ENCODE data around the gene BECN2. TPM values are rescaled to one million over a fixed set of nuclear protein-coding genes. Genes with fewer than 3 reads are reported as not detected.

Gene BECN2
- total RNA-seq, 2 donors from 2014 or later = not detected

DNA sequence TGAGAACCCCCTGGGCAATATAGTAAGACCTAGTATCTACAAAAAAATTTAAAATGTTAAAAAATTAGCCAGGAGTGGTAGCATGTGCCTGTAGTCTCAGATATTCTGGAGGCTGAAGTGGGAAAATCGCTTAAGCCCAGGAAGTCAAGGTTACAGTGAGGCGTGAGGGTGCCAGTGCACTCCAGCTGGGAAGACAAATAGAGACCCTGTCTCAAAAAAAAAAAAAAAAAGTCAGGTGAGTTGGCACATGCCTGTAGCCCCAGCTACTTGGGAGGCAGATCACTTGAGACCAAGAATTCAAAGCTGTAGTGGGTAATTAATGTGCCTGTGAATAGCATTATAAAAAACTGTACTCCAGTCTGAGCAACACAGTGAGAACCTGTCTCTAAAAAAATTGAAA lies 4.6 kb downstream of the BECN2 start:
- H3K27me3 Mint-ChIP-seq (ENCODE audit: insufficient read depth) = no peaks in the 10 kb centered on the region
- no peaks in the 10 kb centered on the region for H3K4me1 Mint-ChIP-seq
- WGBS, 2 experiments (ENCODE audit: insufficient coverage in 1 of 2, insufficient read length in 1 of 2) = 76 to 95% methylated on average over 2 of the region's 2 CpGs

DNA sequence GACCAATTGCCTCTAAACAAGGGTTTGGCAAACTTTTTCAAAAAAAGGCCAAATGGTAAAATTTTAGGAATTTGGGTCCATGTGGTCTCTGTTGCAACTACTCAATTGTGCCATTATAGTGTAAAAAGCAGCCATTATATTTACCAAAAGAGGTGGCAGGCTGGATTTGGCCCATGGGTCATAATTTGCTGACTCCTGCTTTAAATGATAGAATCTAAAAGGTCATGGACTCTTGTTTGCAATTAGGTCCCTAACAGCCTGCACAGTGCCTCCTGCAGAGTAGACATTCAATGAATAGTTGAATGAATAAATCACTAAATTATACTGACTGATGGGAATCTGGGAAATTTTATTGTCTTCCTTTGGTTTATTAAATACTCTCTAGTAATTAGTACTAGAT lies 6.2 kb downstream of the BECN2 start:
- no peaks in the 10 kb centered on the region for H3K9me3 ChIP-seq (ENCODE audit: control insufficient read depth, low read length)
- no peaks in the 10 kb centered on the region for H3K36me3 ChIP-seq (ENCODE audit: control insufficient read depth, insufficient read depth, low read length)
- no peaks in the 10 kb centered on the region for H3K4me1 ChIP-seq (ENCODE audit: control insufficient read depth, insufficient read depth, low read length)
- H3K27ac ChIP-seq (ENCODE audit: low read depth, low read length) = no peak overlapping the region
- H3K27me3 Mint-ChIP-seq (ENCODE audit: insufficient read depth) = no peaks in the 10 kb centered on the region
- H3K27me3 ChIP-seq (ENCODE audit: control insufficient read depth, insufficient read depth, low read length, poor library complexity, severe bottlenecking) = no peaks in the 10 kb centered on the region
- no peak for TF ChIP-seq CTCF (conservative IDR thresholded peaks at IDR 0.05)
- no peaks in the 10 kb centered on the region for H3K4me1 Mint-ChIP-seq
- DNase-seq = no peak
- no peaks in the 10 kb centered on the region for H3K36me3 Mint-ChIP-seq (ENCODE audit: low read depth)
- no peak overlapping the region for H3K9ac ChIP-seq (ENCODE audit: extremely low read depth, low read length, poor library complexity, severe bottlenecking)
- H3K27ac Mint-ChIP-seq = no peak overlapping the region
- H3K4me3 ChIP-seq (ENCODE audit: low read length) = no peak overlapping the region
- no peak overlapping the region for H3K4me3 Mint-ChIP-seq
- no peaks in the 10 kb centered on the region for H3K9me3 Mint-ChIP-seq

More for the DNA sequence above, 4.6 kb downstream of the BECN2 start:
- DNase-seq = no peak
- TF ChIP-seq CTCF (conservative IDR thresholded peaks at IDR 0.05) = no peak
- H3K27ac Mint-ChIP-seq = no peak overlapping the region
- H3K4me3 ChIP-seq (ENCODE audit: low read length) = no peak overlapping the region
- H3K4me3 Mint-ChIP-seq = no peak overlapping the region
- no peaks in the 10 kb centered on the region for H3K36me3 ChIP-seq (ENCODE audit: control insufficient read depth, insufficient read depth, low read length)
- no peaks in the 10 kb centered on the region for H3K4me1 ChIP-seq (ENCODE audit: control insufficient read depth, insufficient read depth, low read length)
- no peaks in the 10 kb centered on the region for H3K27me3 ChIP-seq (ENCODE audit: control insufficient read depth, insufficient read depth, low read length, poor library complexity, severe bottlenecking)
- H3K9ac ChIP-seq (ENCODE audit: extremely low read depth, low read length, poor library complexity, severe bottlenecking) = no peak overlapping the region
- no peaks in the 10 kb centered on the region for H3K9me3 Mint-ChIP-seq
- no peak overlapping the region for H3K27ac ChIP-seq (ENCODE audit: low read depth, low read length)
- H3K36me3 Mint-ChIP-seq (ENCODE audit: low read depth) = no peaks in the 10 kb centered on the region
- no peaks in the 10 kb centered on the region for H3K9me3 ChIP-seq (ENCODE audit: control insufficient read depth, low read length)

DNA sequence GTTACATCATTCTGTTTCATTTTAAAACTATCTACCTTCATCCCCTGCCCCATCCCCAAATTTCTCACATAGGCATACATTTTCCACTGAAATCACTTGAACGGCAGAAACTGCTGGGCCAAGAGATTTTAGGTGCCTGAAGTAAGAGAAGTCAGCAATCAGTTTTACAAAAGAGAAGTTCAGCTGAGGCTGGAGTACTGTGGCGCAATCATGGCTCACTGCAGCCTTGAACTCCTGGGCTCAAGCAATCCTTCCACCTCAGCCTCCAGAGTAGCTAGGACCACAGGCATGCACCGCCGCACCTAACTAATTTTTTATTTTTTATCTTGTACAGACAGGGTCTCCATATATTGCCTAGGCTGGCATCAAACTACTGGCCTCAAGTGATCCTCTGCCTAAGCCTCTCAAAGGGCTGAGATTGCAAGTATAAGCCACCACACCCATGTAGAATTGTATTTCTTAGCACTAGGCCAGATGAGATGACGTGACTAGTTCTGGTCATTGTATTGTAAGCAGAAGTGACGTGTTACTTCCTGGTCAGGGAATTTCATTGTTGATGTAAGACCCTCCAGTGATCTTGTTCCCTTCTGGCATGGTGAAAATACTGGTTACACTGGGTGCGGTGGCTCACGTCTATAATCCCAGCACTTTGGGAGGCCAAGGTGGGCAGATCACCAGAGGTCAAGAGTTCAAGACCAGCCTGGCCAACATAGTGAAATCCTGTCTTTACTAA lies 7.1 kb downstream of the BECN2 start:
- Histone ChIP-seq H3K36me3 (ENCODE audit: control insufficient read depth, insufficient read depth, low read length) (no peaks in the 10 kb centered on the region), H3K9ac (ENCODE audit: extremely low read depth, low read length, poor library complexity, severe bottlenecking) (no peak overlapping the region), H3K27me3 (ENCODE audit: control insufficient read depth, insufficient read depth, low read length, poor library complexity, severe bottlenecking) (no peaks in the 10 kb centered on the region), H3K9me3 (ENCODE audit: control insufficient read depth, low read length) (no peaks in the 10 kb centered on the region), H3K27ac (ENCODE audit: low read depth, low read length) (no peak overlapping the region), H3K4me3 (ENCODE audit: low read length) (no peak overlapping the region), H3K4me1 (ENCODE audit: control insufficient read depth, insufficient read depth, low read length) (no peaks in the 10 kb centered on the region)
- TF ChIP-seq CTCF (conservative IDR thresholded peaks at IDR 0.05) = no peak
- Mint-ChIP-seq H3K36me3 (ENCODE audit: low read depth) (no peaks in the 10 kb centered on the region), H3K4me1 (no peaks in the 10 kb centered on the region), H3K9me3 (no peaks in the 10 kb centered on the region), H3K4me3 (no peak overlapping the region), H3K27ac (no peak overlapping the region), H3K27me3 (ENCODE audit: insufficient read depth) (no peaks in the 10 kb centered on the region)
- no peak for DNase-seq
- WGBS, 2 experiments (ENCODE audit: insufficient coverage in 1 of 2, insufficient read length in 1 of 2) = 94 to 99% methylated on average over 5 to 8 of the region's 8 CpGs

Measured in endodermal cell (in vitro differentiated cells).